Loucy (cell line): ENCODE measurements around the gene EIF1B.

Source experiments
- H2AFZ ChIP-seq: fragments of 200-600 bp; sonication (generic); 2 replicates; pipeline ENCODE4 v1.6.0; 2016; ENCODE audit warnings: antibody characterized with exemption, mild to moderate bottlenecking, low read length, moderate library complexity
- H3F3A ChIP-seq: fragments of 200-600 bp; 2 replicates; pipeline ENCODE4 v1.6.0; 2016; ENCODE audit warnings: antibody characterized with exemption, low read depth, mild to moderate bottlenecking
- H3K27me3 ChIP-seq: fragments of 200-600 bp; sonication (generic); 2 replicates; pipeline ENCODE4 v1.6.1; 2014; ENCODE audit warnings: low read length, mild to moderate bottlenecking; ENCODE audit not compliant: insufficient read depth, poor library complexity, severe bottlenecking
- H3K36me3 ChIP-seq: fragments of 200-600 bp; sonication (generic); 2 replicates; pipeline ENCODE4 v1.6.1; 2016; ENCODE audit warnings: low read length; ENCODE audit not compliant: insufficient read depth
- H3K4me1 ChIP-seq: fragments of 200-600 bp; sonication (generic); 2 replicates; pipeline ENCODE4 v1.5.1; 2014; ENCODE audit warnings: low read length, mild to moderate bottlenecking; ENCODE audit not compliant: insufficient read depth, poor library complexity, severe bottlenecking
- H3K4me2 ChIP-seq: fragments of 200-600 bp; sonication (generic); 2 replicates; pipeline ENCODE4 v1.6.0; 2014; ENCODE audit warnings: antibody characterized with exemption, low read length, low read depth, mild to moderate bottlenecking; ENCODE audit not compliant: poor library complexity, severe bottlenecking
- H3K4me3 ChIP-seq: fragments of 200-600 bp; sonication (generic); 2 replicates; pipeline ENCODE4 v1.5.1; 2014; ENCODE audit warnings: low read length, mild to moderate bottlenecking, mixed read lengths; ENCODE audit not compliant: poor library complexity, severe bottlenecking
- H3K79me2 ChIP-seq: fragments of 200-600 bp; sonication (generic); 2 replicates; pipeline ENCODE4 v1.6.1; 2014; ENCODE audit warnings: low read length; ENCODE audit not compliant: insufficient read depth
- H3K9ac ChIP-seq: fragments of 200-600 bp; sonication (generic); 2 replicates; pipeline ENCODE4 v1.6.0; 2014; ENCODE audit warnings: mild to moderate bottlenecking, low read depth, low read length, moderate library complexity; ENCODE audit not compliant: poor library complexity, severe bottlenecking
- H3K9me2 ChIP-seq: fragments of 200-600 bp; sonication (generic); replicated peaks from 2 replicates; pipeline ENCODE4 v1.6.1; 2016; ENCODE audit warnings: low read depth, low read length, mixed read lengths
- H3K9me3 ChIP-seq: fragments of 200-600 bp; sonication (generic); 2 replicates; pipeline ENCODE4 v1.6.1; 2014; ENCODE audit warnings: mild to moderate bottlenecking, antibody characterized with exemption, low read length, low read depth; ENCODE audit not compliant: insufficient read depth
- H4K20me1 ChIP-seq: fragments of 200-600 bp; sonication (generic); 2 replicates; pipeline ENCODE4 v1.6.0; 2014; ENCODE audit warnings: antibody characterized with exemption, low read length, mild to moderate bottlenecking; ENCODE audit not compliant: insufficient read depth, poor library complexity, severe bottlenecking
- EZH2phosphoT487 ChIP-seq: fragments of 200-600 bp; IDR thresholded peaks from 2 replicates; pipeline ENCODE4 v1.6.1; 2018; ENCODE audit warnings: antibody characterized with exemption, mild to moderate bottlenecking, moderate library complexity, borderline replicate concordance
- TF ChIP-seq, protein P1 (sequence below): fragments of 200-600 bp; sonication (generic); conservative IDR thresholded peaks from 2 replicates; pipeline ENCODE4 v1.5.1; 2014; ENCODE audit warnings: mild to moderate bottlenecking, antibody characterized with exemption, low read length

The EIF1B gene

DNA sequence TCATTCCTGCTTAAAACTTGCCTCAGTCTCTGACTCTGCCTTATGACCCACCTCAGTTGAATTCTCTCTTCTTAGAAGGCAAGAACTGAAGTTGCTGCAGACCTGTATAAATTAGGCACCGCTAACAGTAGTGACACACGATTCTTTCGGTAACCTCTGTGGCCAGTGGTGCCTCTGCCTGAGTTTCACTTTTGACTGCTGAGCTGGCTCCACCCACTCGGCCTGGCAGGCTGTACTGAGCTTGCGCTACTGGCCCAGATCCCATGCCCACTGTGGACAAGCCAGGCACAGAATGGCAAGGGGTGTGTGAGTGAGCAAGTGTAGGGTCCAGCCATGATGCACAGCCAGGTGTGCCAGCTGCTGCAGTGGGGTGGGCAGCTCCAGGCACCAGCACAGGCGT is 19.1 kb upstream of the EIF1B start:
- TF ChIP-seq, protein P1, sequence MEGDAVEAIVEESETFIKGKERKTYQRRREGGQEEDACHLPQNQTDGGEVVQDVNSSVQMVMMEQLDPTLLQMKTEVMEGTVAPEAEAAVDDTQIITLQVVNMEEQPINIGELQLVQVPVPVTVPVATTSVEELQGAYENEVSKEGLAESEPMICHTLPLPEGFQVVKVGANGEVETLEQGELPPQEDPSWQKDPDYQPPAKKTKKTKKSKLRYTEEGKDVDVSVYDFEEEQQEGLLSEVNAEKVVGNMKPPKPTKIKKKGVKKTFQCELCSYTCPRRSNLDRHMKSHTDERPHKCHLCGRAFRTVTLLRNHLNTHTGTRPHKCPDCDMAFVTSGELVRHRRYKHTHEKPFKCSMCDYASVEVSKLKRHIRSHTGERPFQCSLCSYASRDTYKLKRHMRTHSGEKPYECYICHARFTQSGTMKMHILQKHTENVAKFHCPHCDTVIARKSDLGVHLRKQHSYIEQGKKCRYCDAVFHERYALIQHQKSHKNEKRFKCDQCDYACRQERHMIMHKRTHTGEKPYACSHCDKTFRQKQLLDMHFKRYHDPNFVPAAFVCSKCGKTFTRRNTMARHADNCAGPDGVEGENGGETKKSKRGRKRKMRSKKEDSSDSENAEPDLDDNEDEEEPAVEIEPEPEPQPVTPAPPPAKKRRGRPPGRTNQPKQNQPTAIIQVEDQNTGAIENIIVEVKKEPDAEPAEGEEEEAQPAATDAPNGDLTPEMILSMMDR: no peak
- no peak for TF ChIP-seq EZH2phosphoT487
- Histone ChIP-seq H3K79me2 (no peaks in the 10 kb centered on the region), H3K9ac (no peak overlapping the region), H3K27me3 (no peaks in the 10 kb centered on the region), H3K9me3 (0 out of 2 replicates have a peak, but pooled peaks cover 4% of the 10 kb centered on the region), H3K4me1 (no peaks in the 10 kb centered on the region), H3K4me3 (no peak overlapping the region), H4K20me1 (no peaks in the 10 kb centered on the region), H3K4me2 (no peak overlapping the region), H3K36me3 (no peaks in the 10 kb centered on the region), H3F3A (no peaks in the 10 kb centered on the region), H2AFZ (no peak overlapping the region), H3K9me2 (no peaks in the 10 kb centered on the region)

DNA sequence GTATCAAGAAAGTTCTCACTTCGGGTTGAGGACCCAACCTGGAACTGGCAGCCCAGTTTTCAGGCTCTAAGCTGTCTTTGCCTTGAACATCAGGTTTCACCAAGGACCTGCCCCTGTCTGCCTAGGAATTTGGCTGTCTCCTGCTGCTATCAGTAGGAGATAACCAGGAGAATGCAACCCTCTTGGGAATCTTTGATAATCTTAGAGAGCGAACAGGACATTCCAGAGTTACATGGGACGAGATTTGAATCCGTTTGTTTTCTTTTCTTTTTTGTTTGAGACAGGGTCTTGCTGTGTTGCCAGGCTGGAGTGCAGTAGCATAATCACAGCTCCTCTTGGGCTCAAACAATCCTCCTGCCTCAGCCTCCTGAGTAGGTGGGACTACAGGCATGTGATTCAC is 18.0 kb upstream of the EIF1B start:
- H3K9ac ChIP-seq: no peak overlapping the region
- H4K20me1 ChIP-seq: no peaks in the 10 kb centered on the region
- 0 out of 2 replicates have a peak, but pooled peaks cover 4% of the 10 kb centered on the region for H3K9me3 ChIP-seq
- no peak overlapping the region for H3K4me3 ChIP-seq
- H3K27me3 ChIP-seq: no peaks in the 10 kb centered on the region
- H3K4me2 ChIP-seq: no peak overlapping the region
- TF ChIP-seq EZH2phosphoT487: no peak
- TF ChIP-seq, protein P1: no peak
- H3K36me3 ChIP-seq: no peaks in the 10 kb centered on the region
- no peaks in the 10 kb centered on the region for H3K79me2 ChIP-seq
- H3F3A ChIP-seq: no peaks in the 10 kb centered on the region
- no peak overlapping the region for H2AFZ ChIP-seq
- H3K9me2 ChIP-seq: no peaks in the 10 kb centered on the region
- no peaks in the 10 kb centered on the region for H3K4me1 ChIP-seq

DNA sequence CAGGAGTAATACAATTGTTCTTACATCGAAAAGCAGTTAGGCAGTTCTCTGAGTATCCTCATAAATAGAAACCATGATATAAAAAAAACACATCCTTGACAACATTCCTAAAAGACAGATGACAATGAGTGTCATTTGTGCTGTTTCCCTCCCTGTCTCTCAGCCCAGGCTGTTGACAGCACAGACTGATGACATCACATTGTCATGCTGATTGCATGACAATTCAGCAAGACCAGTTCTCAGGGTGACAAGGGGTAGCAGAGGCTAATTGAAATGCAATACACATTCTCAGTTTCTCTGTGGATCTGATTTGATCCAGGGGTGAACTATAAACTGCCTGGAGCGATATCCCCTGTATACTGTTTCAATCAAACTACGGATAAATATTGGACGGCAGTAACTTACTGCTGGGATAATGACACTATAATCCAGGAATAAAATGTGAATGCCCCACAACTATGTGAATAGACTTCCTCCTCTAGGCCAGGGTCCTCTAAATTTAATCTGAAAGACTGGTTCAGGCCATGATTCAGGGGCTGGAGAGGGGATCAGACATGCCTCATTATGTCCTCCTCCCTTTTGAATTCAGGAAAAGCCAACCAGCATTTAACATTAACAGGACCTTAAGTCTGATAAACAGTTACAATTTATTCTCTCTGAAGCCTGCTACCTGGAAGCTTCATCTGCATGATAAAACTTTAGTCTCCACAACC is 16.7 kb upstream of the EIF1B start:
- no peak overlapping the region for H2AFZ ChIP-seq
- no peak overlapping the region for H3K4me3 ChIP-seq
- H4K20me1 ChIP-seq: no peaks in the 10 kb centered on the region
- no peak overlapping the region for H3K9ac ChIP-seq
- H3K79me2 ChIP-seq: no peaks in the 10 kb centered on the region
- no peaks in the 10 kb centered on the region for H3K36me3 ChIP-seq
- 0 out of 2 replicates have a peak, but pooled peaks cover 4% of the 10 kb centered on the region for H3K9me3 ChIP-seq
- no peaks in the 10 kb centered on the region for H3K27me3 ChIP-seq
- H3K4me1 ChIP-seq: no peaks in the 10 kb centered on the region
- H3K9me2 ChIP-seq: no peaks in the 10 kb centered on the region
- H3F3A ChIP-seq: no peaks in the 10 kb centered on the region
- TF ChIP-seq EZH2phosphoT487: no peak
- TF ChIP-seq, protein P1: no peak
- no peak overlapping the region for H3K4me2 ChIP-seq
